ENCODE results near the gene SLC1A2. TPM values are rescaled to one million over a fixed set of nuclear protein-coding genes. Genes with fewer than 3 reads are reported as not detected.

The SLC1A2 gene
- total RNA-seq, 2 experiments from 2014 or later, result not detected

DNA sequence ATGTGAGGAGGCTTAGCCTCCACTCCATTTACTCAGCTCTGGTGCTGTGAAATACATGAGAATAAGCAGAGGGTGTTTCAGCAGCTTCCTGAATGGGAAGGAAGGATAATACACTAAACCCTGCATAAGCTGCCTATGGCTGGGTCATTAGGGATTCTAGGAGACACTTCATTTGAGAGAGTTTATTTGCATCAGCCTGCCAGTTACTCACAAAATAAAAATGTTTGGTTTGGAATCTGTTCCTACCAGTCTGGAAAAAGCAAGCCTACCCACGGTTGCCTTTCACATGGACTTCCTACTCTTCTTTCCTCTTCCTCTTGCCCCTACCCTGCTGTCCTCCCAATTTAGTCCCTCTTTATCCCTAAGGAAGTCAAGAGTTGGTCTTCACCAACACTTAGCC is 20.5 kb downstream of the SLC1A2 start:
- ChIA-PET CTCF (ENCODE audit: unreplicated experiment) (no interaction called here), POLR2A (no interaction called here)
- H2AFZ ChIP-seq (ENCODE audit: low read length), result no peak overlapping the region
- no TSS peak for BruUV-seq (replicated peaks)
- TF ChIP-seq, protein P1, sequence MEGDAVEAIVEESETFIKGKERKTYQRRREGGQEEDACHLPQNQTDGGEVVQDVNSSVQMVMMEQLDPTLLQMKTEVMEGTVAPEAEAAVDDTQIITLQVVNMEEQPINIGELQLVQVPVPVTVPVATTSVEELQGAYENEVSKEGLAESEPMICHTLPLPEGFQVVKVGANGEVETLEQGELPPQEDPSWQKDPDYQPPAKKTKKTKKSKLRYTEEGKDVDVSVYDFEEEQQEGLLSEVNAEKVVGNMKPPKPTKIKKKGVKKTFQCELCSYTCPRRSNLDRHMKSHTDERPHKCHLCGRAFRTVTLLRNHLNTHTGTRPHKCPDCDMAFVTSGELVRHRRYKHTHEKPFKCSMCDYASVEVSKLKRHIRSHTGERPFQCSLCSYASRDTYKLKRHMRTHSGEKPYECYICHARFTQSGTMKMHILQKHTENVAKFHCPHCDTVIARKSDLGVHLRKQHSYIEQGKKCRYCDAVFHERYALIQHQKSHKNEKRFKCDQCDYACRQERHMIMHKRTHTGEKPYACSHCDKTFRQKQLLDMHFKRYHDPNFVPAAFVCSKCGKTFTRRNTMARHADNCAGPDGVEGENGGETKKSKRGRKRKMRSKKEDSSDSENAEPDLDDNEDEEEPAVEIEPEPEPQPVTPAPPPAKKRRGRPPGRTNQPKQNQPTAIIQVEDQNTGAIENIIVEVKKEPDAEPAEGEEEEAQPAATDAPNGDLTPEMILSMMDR (conservative IDR thresholded peaks at IDR 0.05; ENCODE audit: low read length), result no peak
- TF ChIP-seq EZH2phosphoT487 (IDR thresholded peaks at IDR 0.05; ENCODE audit: borderline replicate concordance, low read depth, low read length), result no peak
- no peaks in the 10 kb centered on the region for H3K79me2 ChIP-seq (ENCODE audit: insufficient read depth, low read depth, low read length)
- intact Hi-C loops (cut with micrococcal nuclease; ENCODE audit: unreplicated experiment), result no loop called here
- H3K9me3 ChIP-seq (ENCODE audit: low read length), result no peaks in the 10 kb centered on the region
- no peak for DNase-seq (ENCODE audit: low spot score)
- H3K4me1 ChIP-seq (ENCODE audit: insufficient read depth, low read length, poor library complexity, severe bottlenecking), result no peaks in the 10 kb centered on the region
- H3K36me3 ChIP-seq (ENCODE audit: insufficient read depth, low read length), result no peaks in the 10 kb centered on the region
- H4K20me1 ChIP-seq (ENCODE audit: insufficient read depth, low read length), result no peaks in the 10 kb centered on the region
- H3K27ac ChIP-seq (ENCODE audit: low read depth, low read length, poor library complexity, severe bottlenecking), result no peak overlapping the region
- no peak overlapping the region for H3K4me2 ChIP-seq (ENCODE audit: low read length)
- H3K9me2 ChIP-seq (ENCODE audit: insufficient read depth, low read length), result no peaks in the 10 kb centered on the region
- no peak overlapping the region for H3K4me3 ChIP-seq (ENCODE audit: low read depth, low read length, poor library complexity, severe bottlenecking)

DNA sequence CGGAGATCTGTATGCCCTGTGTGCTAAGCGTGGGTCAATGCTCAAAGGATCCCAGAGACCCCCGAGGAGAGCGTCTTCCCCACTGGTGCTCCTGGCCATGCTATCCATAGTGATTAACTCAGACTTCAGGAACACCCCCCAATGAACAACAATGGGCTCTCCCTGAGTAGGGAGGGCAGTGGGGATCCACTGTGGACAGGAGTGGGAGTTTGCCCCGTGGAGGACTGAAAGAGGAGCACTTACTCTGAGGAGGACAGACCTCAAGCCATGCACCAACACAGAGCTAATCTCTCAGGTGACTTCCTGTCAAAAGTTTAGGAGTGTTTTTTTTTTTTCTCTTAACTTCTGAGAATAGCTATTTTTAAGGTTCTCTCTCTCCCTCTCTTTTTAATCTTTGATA is 24.4 kb downstream of the SLC1A2 start:
- Histone ChIP-seq H3K9me2 (ENCODE audit: insufficient read depth, low read length) (no peaks in the 10 kb centered on the region), H3K36me3 (ENCODE audit: insufficient read depth, low read length) (no peaks in the 10 kb centered on the region), H3K4me3 (ENCODE audit: low read depth, low read length, poor library complexity, severe bottlenecking) (no peak overlapping the region), H3K27ac (ENCODE audit: low read depth, low read length, poor library complexity, severe bottlenecking) (no peak overlapping the region), H3K4me2 (ENCODE audit: low read length) (no peak overlapping the region), H3K4me1 (ENCODE audit: insufficient read depth, low read length, poor library complexity, severe bottlenecking) (peaks cover 13% of the 10 kb centered on the region), H3K79me2 (ENCODE audit: insufficient read depth, low read depth, low read length) (no peaks in the 10 kb centered on the region), H2AFZ (ENCODE audit: low read length) (no peak overlapping the region), H3K9me3 (ENCODE audit: low read length) (no peaks in the 10 kb centered on the region), H4K20me1 (ENCODE audit: insufficient read depth, low read length) (no peaks in the 10 kb centered on the region)
- CTCF ChIA-PET (ENCODE audit: unreplicated experiment), result no interaction called here
- BruUV-seq (replicated peaks), result no TSS peak
- POLR2A ChIA-PET, result interaction anchor here (0.6 to 0.9 kb wide), 4 partner anchors 25 to 1420 kb away, joined by 3 to 4 read pairs (median 3); no protein-coding TSS in a partner anchor
- DNase-seq (ENCODE audit: low spot score), result no peak
- intact Hi-C loops (cut with micrococcal nuclease; ENCODE audit: unreplicated experiment), result loop anchor here (5.0 kb wide), 2 partner anchors 83 to 883 kb away; partner anchors contain the start of gene ELF5
- TF ChIP-seq EZH2phosphoT487 (IDR thresholded peaks at IDR 0.05; ENCODE audit: borderline replicate concordance, low read depth, low read length), result no peak
- TF ChIP-seq, protein P1 (conservative IDR thresholded peaks at IDR 0.05; ENCODE audit: low read length), result no peak

DNA sequence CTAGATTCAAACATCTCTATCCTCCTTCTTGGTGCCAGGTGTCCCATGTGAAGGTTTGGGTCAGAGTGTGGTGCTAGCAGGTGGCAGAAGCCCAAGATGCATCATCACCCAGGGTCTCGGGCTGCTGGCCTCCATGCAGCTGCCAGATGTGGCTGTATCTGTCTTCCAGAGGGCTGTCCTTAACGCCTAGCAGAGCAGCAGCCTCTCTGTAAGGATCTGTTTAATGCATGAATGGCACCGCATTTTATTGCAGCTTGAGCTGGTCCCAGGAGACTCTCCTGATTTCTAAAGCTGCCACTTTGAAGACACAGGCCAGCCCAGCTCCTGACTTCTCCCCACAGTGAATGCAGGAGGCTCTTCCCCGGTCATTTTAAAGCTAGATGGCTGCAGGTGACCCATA is 26.3 kb downstream of the SLC1A2 start:
- Histone ChIP-seq H3K9me3 (ENCODE audit: low read length) (no peaks in the 10 kb centered on the region), H3K9me2 (ENCODE audit: insufficient read depth, low read length) (no peaks in the 10 kb centered on the region), H3K36me3 (ENCODE audit: insufficient read depth, low read length) (no peaks in the 10 kb centered on the region), H3K4me1 (ENCODE audit: insufficient read depth, low read length, poor library complexity, severe bottlenecking) (peaks cover 13% of the 10 kb centered on the region), H2AFZ (ENCODE audit: low read length) (no peak overlapping the region), H4K20me1 (ENCODE audit: insufficient read depth, low read length) (no peaks in the 10 kb centered on the region), H3K27ac (ENCODE audit: low read depth, low read length, poor library complexity, severe bottlenecking) (no peak overlapping the region), H3K4me3 (ENCODE audit: low read depth, low read length, poor library complexity, severe bottlenecking) (no peak overlapping the region), H3K79me2 (ENCODE audit: insufficient read depth, low read depth, low read length) (no peaks in the 10 kb centered on the region), H3K4me2 (ENCODE audit: low read length) (no peak overlapping the region)
- no peak for DNase-seq (ENCODE audit: low spot score)
- intact Hi-C loops (cut with micrococcal nuclease; ENCODE audit: unreplicated experiment), result loop anchor here (2.0 to 5.0 kb wide), 3 partner anchors 81 to 881 kb away; partner anchors contain the start of gene ELF5
- ChIA-PET CTCF (ENCODE audit: unreplicated experiment) (no interaction called here), POLR2A (interaction anchor here (1.3 kb wide), 1 partner anchor 11 kb away, joined by 8 read pairs; no protein-coding TSS in a partner anchor)
- no TSS peak for BruUV-seq (replicated peaks)
- no peak for TF ChIP-seq EZH2phosphoT487 (IDR thresholded peaks at IDR 0.05; ENCODE audit: borderline replicate concordance, low read depth, low read length)
- TF ChIP-seq, protein P1 (conservative IDR thresholded peaks at IDR 0.05; ENCODE audit: low read length), result no peak
